HepG2 (cell line): ENCODE data around the gene ZNF22. TPM values are rescaled to one million over a fixed set of nuclear protein-coding genes. Genes with fewer than 3 reads are reported as not detected.

Experiments used
- DPF2 ChIP-seq: sonication (generic); formaldehyde crosslinking; IDR thresholded peaks from 2 replicates; pipeline ENCODE4 v1.4.0; 2020; ENCODE audit warnings: mild to moderate bottlenecking, low read depth, missing genetic modification reagents, borderline replicate concordance
- FOXA1 ChIP-seq, 2 experiments: fragments of 450-650 bp in 1 of 2; sonication (generic) in 1 of 2; formaldehyde crosslinking in 1 of 2; IDR thresholded peaks; 2 replicates each; pipeline versions ENCODE4 v1.4.0 to v1.6.1; 2016 to 2020; ENCODE audit warnings: missing genetic modification reagents in 1 of 2
- FOXK1 ChIP-seq: sonication (generic); formaldehyde crosslinking; IDR thresholded peaks from 2 replicates; pipeline ENCODE4 v1.4.0; 2020; ENCODE audit warnings: low read depth, missing genetic modification reagents, borderline replicate concordance
- HDAC1 ChIP-seq: sonication (generic); formaldehyde crosslinking; IDR thresholded peaks from 2 replicates; pipeline ENCODE4 v1.5.1; 2020; ENCODE audit warnings: mild to moderate bottlenecking, missing genetic modification reagents
- HHEX ChIP-seq: IDR thresholded peaks from 2 replicates; pipeline ENCODE4 v1.6.1; 2016; ENCODE audit warnings: control low read depth
- ISL2 ChIP-seq: sonication (generic); formaldehyde crosslinking; IDR thresholded peaks from 2 replicates; pipeline ENCODE4 v1.5.0; 2020; ENCODE audit warnings: missing genetic modification reagents
- PAXIP1 ChIP-seq: sonication (generic); formaldehyde crosslinking; conservative IDR thresholded peaks from 2 replicates; pipeline ENCODE4 v1.4.0; 2020; ENCODE audit warnings: mild to moderate bottlenecking, missing genetic modification reagents, moderate library complexity
- RARA ChIP-seq: IDR thresholded peaks from 2 replicates; pipeline ENCODE4 v1.6.1; 2016; ENCODE audit warnings: missing genetic modification reagents, missing compliant biosample characterization
- SAP130 ChIP-seq: IDR thresholded peaks from 2 replicates; pipeline ENCODE4 v1.6.1; 2016; ENCODE audit warnings: low read depth
- SKIL ChIP-seq: sonication (generic); formaldehyde crosslinking; IDR thresholded peaks from 2 replicates; pipeline ENCODE4 v1.8.0; 2022; ENCODE audit warnings: missing genetic modification reagents, mild to moderate bottlenecking, moderate library complexity, borderline replicate concordance
- SMARCC2 ChIP-seq: fragments of 450-650 bp; IDR thresholded peaks from 2 replicates; pipeline ENCODE4 v1.6.1; 2017; ENCODE audit warnings: antibody characterized with exemption, mild to moderate bottlenecking
- TBX2 ChIP-seq: sonication (generic); formaldehyde crosslinking; IDR thresholded peaks from 2 replicates; pipeline ENCODE4 v1.5.0; 2020; ENCODE audit warnings: missing genetic modification reagents, mild to moderate bottlenecking, borderline replicate concordance
- TFE3 ChIP-seq: IDR thresholded peaks from 2 replicates; pipeline ENCODE4 v1.6.1; 2016
- THAP9 ChIP-seq: sonication (generic); formaldehyde crosslinking; IDR thresholded peaks from 2 replicates; pipeline ENCODE4; 2020; ENCODE audit warnings: missing genetic modification reagents, mild to moderate bottlenecking, borderline replicate concordance
- ZBTB21 ChIP-seq: sonication (generic); formaldehyde crosslinking; IDR thresholded peaks from 2 replicates; pipeline ENCODE4 v1.4.0; 2020; ENCODE audit warnings: missing genetic modification reagents
- ZBTB7A ChIP-seq: sonication (generic); formaldehyde crosslinking; IDR thresholded peaks from 2 replicates; pipeline ENCODE4 v1.8.0; 2022; ENCODE audit warnings: mild to moderate bottlenecking, missing genetic modification reagents
- ZFX ChIP-seq: sonication (generic); formaldehyde crosslinking; IDR thresholded peaks from 2 replicates; pipeline ENCODE4 v1.4.0; 2020; ENCODE audit warnings: mild to moderate bottlenecking, low read depth, missing genetic modification reagents, moderate library complexity
- ZGPAT ChIP-seq: IDR thresholded peaks from 2 replicates; pipeline ENCODE4 v1.6.1; 2016; ENCODE audit warnings: mild to moderate bottlenecking
- ZKSCAN8 ChIP-seq: IDR thresholded peaks from 2 replicates; pipeline ENCODE4 v1.6.1; 2016; ENCODE audit warnings: borderline replicate concordance, missing genetic modification reagents, missing compliant biosample characterization
- polyA plus RNA-seq, 8 experiments: library from polyadenylated mRNA; depleted of rRNA in 3 of 8; stranded (reverse) in 7 of 8; unstranded in 1 of 8; fragments of >200 nt; fragmentation: Illumina TruSeq in 4 of 8; extraction: Trizol in 4 of 8; gene quantifications; 2 replicates each; pipeline versions ENCODE4 v1.2.1 to v1.2.3, GENCODE V29; 2011 to 2016; ENCODE audit warnings: low read depth in 4 of 8, missing spikeins in 1 of 8, mixed read lengths in 1 of 8; ENCODE audit not compliant: insufficient read depth in 1 of 8
- total RNA-seq, 5 experiments: library from RNA; depleted of rRNA; stranded (reverse); fragments of >200 nt; fragmentation: Illumina TruSeq; extraction: Trizol; gene quantifications; 2 replicates each; pipeline ENCODE4 v1.2.3, GENCODE V29; 2016; ENCODE audit warnings: low read depth in 1 of 5

ZNF22 gene
- total and polyA plus RNA-seq, 2 of the 13 experiments (the other 11 are each of a cell fraction or from before 2014, with no cell fraction given) = 0.40 to 1.3 TPM

- peak; percentile 85 for TF ChIP-seq PAXIP1
- TF ChIP-seq ZKSCAN8 = peak; percentile 56; the same call in 1 of the 2 replicates
- TF ChIP-seq HHEX (CRISPR knock-in tag) = peak; percentile 92
- no peak; the same call in 1 of the 2 replicates for TF ChIP-seq FOXA1 (IDR thresholded peaks at IDR 0.05)
- TF ChIP-seq FOXA1 (CRISPR knock-in tag; IDR thresholded peaks at IDR 0.05) = peak; percentile 82
- peak; percentile 52 for TF ChIP-seq SAP130 (CRISPR knock-in tag)
- TF ChIP-seq TBX2 = peak; percentile 79; the same call in 1 of the 2 replicates
- no peak for TF ChIP-seq ZBTB7A
- TF ChIP-seq ZFX (CRISPR knock-in tag) = peak; percentile 61
- TF ChIP-seq ISL2 (CRISPR knock-in tag) = peak; percentile 37; the same call in 1 of the 2 replicates
- no peak for TF ChIP-seq ZBTB21 (CRISPR knock-in tag)
- no peak for TF ChIP-seq SMARCC2
- no peak for TF ChIP-seq THAP9
- TF ChIP-seq FOXK1 = peak; percentile 93
- TF ChIP-seq RARA (CRISPR knock-in tag) = peak; percentile 97
- TF ChIP-seq DPF2 (CRISPR knock-in tag) = peak; percentile 50; the same call in 1 of the 2 replicates
- TF ChIP-seq HDAC1 (CRISPR knock-in tag) = peak; percentile 59; the same call in 1 of the 2 replicates
- peak; percentile 51; the same call in 1 of the 2 replicates for TF ChIP-seq SKIL (CRISPR knock-in tag)
- peak; percentile 60; the same call in 1 of the 2 replicates for TF ChIP-seq ZGPAT (CRISPR knock-in tag)
- peak; percentile 68; the same call in 1 of the 2 replicates for TF ChIP-seq TFE3
Observed at GRCh38 chr10:45005284-45005683, 4.6 kb downstream of the ZNF22 start (continued).
